NCI-H2196 (cell line): ENCODE results near the gene ADAMTS14.
"Not testable (repeated sequence)": the region's sequence is repeated elsewhere in the genome, so short reads cannot be mapped to it uniquely, and the experiment has no call there.

Experiments used
- DNase-seq: peaks from one replicate; lab custom pipeline; 2025; ENCODE audit not compliant: unreplicated experiment; lab: John Stamatoyannopoulos, UW

ADAMTS14 gene

DNA sequence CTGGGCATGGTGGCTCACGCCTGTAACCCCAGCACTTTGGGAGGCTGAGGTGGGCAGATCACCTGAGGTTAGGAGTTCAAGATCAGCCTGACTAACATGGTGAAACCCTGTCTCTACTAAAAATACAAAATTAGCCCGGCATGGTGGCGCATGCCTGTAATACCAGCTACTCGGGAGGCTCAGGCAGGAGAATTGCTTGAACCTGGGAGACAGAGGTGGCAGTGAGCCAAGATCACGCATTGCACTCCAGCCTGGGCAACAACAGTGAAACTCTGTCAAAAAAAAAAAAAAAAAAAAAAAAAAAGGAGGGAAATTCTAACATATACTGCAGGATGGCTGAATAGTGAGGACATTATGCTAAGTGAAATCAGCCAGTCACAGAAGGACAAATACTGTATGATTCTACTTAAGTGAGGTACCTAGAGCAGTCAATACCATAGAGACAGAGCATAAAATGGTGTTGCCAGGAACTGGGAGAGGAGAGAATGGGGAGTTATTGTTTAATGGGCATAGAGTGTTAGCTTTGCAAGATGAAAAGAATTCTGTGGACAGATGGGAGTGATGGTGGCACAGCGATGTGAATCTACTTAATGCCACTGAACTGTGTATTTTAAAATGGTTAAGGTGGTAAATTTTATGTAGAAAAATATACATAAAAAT, 95.8 kb downstream of the ADAMTS14 start:
- DNase-seq, result not testable (repeated sequence)

DNA sequence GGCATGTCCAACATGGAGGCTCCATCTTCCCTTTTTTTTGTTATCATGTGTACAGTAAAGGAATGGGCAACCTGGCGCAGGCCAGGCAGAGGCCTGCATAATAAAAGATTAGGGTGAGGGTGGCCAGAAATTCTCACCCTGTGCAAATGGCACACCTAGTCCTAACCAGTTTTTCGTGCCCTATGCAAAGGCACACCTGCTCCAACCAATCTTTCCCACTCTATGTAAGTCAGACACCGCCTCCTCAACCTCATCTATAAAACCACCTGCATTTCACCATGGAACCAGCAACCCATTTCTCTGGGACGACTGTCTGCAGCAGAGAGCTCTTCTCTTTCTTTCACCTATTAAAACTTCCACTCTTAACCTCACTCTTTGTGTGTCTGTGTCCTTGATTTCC, 96.8 kb downstream of the ADAMTS14 start:
- DNase-seq, result no peak

DNA sequence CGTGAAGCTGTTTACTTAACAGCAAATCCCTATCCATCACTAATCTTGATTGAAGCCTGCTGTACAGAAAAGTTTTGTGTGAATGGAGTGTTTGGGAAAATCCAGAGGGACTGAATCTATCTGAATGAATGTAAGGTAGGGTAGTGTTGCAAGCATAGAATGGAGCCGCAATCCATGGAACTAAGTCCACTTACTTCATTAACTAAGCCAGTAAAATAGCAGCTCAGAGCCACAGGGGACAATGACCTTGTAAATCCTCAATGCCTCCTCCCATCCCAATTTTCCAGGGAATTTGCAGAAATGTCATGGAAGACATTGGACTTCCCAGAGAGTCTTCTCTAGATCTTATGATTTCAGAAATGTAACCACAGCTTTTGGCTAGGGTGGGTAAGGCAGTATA, 97.7 kb downstream of the ADAMTS14 start:
- DNase-seq, result no peak

DNA sequence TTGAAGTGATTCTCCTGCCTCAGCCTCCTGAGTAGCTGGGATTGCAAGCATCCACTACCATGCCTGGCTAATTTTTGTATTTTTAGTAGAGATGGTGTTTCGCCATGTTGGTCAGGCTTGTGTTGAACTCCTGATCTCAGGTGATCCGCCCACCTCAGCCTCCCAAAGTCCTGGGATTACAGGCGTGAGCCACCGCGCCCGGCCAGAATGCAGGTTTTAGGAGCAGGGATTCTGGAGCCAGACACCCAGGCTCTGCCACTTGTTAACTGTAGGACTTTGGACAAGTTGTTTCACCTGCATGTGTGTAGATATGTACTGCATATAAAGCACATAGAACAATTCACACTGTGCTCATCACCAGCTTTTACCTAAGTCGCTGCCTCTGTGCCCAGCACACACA, 98.2 kb downstream of the ADAMTS14 start:
- not testable (repeated sequence) for DNase-seq

- DNase-seq, result no peak
These were observed 99.2 kb downstream of the ADAMTS14 start for GRCh38 chr10:70771311-70772194.

GRCh38 chr10:70772627-70773026, 100.3 kb downstream of the ADAMTS14 start:
- DNase-seq, result no peak

DNA sequence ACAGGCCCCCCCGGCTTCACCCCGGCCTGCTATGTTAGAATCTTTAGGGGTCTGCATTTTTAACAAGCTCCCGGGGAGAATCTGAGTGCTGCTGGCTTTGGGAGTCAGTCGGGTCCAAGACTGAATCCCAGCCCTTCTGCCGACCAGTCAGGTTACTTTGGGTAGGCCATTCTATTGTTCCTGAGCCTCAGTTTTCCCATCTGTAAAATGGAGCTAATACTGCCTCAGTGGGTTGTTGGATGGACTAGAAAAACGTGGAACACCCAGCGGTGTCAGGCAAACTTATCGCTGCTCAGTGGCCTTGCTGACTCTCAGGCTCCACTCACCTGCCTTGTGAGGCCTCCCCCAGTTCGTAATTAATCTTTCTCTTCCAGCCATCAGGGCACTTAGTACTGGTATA, 101.2 kb downstream of the ADAMTS14 start:
- DNase-seq, result no peak

- DNase-seq, result no peak
These were observed 101.9 kb downstream of the ADAMTS14 start for GRCh38 chr10:70773965-70774809.

DNA sequence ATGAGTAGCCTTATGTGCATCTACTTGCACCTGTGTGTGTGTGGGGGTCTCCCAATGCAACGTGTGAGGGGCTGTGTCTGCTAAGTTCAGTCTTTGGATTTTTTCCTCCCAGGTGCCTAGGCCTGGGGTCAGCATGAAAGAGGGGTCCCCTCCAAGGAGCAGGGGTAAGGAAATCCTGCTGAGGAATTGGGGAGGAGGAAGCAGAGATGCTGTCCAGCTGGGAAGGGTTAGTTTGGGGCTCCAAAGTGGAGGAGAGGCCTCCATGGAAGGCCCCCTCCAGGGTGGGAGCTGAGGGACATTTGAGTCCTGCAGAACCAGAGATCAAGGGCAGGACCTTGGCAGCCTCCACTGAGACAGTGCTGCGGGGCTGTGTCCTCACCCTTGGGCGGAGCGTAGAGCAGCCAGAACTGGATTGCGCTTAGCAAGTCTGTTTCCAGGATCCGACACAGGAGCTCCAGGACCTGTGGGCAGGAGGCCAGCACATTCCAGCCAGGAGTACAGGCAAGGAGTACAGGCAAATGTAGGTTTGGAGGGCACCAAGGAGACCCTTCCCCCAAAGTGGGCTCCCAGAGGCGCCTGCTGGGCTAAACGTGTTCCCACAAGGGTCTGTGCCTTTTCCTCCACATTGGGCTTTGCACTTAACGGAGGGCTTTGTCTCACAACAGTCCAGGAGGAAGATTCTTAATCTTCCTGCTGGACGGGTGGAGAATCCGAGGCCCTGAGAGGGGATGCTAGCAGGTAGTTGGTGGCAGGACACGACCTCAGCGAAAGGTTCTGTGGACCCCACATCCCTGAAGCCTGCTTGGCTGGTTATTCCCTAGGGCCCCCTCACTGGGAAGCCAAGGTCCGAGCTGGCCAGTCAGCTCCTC, 102.7 kb downstream of the ADAMTS14 start:
- no peak for DNase-seq

DNA sequence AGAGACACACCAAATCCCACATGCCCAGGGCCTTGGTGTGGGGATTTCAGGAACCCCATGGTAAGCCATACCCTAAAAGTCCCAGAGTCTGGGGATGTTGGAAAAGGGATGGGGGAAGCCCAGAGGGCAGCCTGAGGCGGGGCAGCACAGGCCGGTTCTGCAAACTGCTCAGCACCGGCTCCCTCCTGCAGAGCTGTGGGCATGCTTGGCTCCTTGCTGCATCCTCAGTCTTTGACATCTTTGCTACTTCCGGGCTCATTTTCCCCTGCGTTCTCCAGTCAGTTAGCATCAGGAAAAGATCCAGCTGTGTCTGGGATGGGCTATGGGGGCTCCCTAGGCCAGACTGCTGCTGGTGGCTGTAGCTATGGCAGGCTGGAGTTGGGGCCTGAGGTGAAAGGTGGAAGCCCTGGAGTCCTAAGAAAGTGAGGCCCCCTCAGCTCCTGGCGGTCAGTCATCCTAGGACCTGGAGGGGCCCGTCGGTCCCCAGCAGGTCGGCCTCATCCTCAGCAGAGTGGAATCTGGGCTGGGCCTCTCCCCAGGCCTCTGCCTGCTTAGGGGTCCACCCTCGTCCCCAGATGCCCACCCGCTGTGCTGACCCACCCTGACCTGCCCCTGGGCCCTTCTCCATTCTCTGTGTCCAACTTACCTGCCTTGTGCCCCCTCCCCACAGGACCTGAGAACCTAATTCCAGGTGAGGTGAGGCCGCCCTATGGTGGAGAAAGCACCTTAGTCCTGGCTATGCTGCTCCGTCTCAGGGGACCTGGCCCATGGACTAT, 103.6 kb downstream of the ADAMTS14 start:
- DNase-seq, result no peak

DNA sequence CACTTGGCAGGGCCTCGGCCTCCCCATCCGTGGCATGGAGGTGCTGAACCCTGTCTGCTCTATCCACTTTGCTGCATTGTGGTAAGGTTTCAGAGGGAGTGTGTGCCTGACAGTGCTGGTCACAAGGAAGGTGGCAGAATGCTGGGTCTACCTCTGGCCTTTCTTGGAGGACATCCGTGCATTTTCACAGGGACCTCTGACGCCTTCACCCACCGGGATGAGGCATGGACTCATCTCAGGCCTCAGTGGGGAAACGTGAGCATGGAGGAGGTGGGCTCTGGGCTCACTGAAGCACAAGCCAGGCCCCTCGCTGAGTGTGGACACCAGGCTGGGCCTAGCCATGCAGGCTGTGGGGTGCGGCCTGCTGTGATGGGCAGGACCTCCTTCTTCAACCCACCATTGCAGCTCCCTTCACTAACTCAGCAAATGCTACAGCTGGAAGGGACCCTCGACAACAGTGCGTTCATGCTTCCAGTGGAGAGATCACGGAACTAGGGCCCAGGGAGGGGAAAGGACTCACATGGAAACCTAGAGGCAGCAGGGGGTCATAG, 104.2 kb downstream of the ADAMTS14 start:
- no peak for DNase-seq

DNA sequence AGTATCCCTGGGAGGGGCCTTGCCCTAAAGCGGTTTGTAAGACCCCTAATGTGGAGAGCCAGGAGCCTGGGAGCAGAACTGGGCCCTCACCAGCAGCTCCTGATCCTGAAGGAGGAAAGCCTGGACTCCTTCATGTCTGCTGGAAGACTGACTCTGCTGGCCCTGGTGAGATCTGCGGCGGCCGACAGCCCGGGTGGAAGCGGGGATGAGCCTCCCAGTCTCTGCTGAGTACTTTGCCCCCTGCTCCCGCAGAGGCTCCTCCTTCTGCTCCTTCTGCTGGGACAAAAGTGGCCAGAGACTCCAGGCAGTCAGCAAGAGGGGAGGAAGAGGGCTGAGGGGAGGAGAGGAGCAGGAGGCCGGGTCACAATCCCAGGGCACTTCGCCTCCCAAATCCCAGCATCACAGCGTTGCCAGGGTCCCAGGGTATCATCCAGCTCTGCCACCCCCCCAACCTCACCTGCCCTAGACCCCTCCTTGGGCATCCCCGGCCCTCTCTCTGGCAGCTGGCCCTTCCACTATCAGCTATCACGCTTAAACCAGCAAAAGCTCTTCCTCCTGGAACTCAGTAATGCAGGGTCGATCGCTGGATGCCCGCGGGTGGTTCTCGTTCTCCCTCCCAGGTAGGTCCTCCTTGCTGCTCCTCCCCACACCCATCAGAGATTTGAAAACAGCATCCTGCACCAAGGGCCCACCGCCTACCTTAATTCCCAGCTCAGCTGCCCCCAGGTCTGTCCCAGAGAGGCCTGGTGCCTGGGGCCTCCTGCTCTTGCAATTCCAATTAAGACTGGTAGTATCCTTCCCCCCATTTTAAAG, 105.0 kb downstream of the ADAMTS14 start:
- DNase-seq, result no peak

GRCh38 chr10:70778267-70778924, 106.1 kb downstream of the ADAMTS14 start:
- DNase-seq, result no peak

GRCh38 chr10:70779088-70779487, 106.8 kb downstream of the ADAMTS14 start:
- DNase-seq, result no peak

DNA sequence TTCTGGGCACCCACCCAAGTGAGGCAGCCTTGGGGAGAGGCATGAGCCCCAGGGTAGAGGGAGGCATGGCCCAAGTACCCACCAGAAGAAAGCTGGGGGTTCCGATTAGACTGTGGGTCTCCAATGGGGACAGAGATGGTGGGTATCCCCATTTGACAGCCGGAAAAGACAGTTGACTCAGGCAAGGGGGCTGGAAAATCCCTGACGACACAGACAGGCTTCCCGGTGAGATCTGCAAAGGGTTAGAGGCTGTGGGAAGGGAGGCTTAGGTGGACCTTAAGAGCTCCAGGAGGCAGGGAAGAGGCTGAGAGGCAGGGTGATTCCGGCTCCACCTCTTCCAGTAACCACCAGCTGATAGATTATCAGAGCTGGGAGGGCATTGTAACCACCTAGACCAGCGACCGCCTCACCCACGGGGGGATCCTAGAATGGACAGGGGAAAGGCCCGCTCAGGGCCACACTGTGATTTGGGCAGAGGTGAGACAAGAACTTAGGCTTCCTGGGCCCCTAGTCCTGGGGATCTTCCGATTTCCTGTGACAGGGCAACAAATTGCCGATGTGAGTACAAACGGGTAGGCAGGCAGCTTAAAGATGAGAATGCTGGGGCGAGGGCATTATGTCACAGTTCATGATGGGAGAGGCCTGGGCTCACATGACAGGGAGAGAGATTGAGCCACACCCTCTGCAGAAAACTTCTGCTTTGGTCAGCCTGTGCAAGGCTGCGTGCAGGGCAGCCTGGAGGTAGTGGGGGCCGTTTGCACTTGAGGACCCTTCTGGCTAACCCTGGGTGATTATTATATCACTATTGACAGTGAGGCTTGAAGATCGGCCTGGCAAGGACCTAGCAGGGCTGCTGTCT, 107.4 kb downstream of the ADAMTS14 start:
- DNase-seq, result no peak

- no peak for DNase-seq
These were observed 108.1 kb downstream of the ADAMTS14 start for GRCh38 chr10:70780370-70780760.

- no peak for DNase-seq
These were observed 108.5 kb downstream of the ADAMTS14 start for GRCh38 chr10:70780772-70781171.
